Measurements from ENCODE around the gene ADCK1.
"Not testable (repeated sequence)": the region's sequence is repeated elsewhere in the genome, so short reads cannot be mapped to it uniquely, and the experiment has no call there.

Gene ADCK1

GRCh38 chr14:77955816-77956484, 156.0 kb downstream of the ADCK1 start:
- DNase-seq = peak; percentile 75

GRCh38 chr14:77959686-77960085, 159.8 kb downstream of the ADCK1 start:
- DNase-seq = not testable (repeated sequence)

- DNase-seq = no peak
Observed at GRCh38 chr14:77961847-77962580, 162.1 kb downstream of the ADCK1 start.

GRCh38 chr14:77962731-77963520, 163.0 kb downstream of the ADCK1 start:
- no peak for DNase-seq

GRCh38 chr14:77964586-77964985, 164.7 kb downstream of the ADCK1 start:
- DNase-seq = no peak

GRCh38 chr14:77965050-77965449, 165.1 kb downstream of the ADCK1 start:
- no peak for DNase-seq

GRCh38 chr14:77965919-77966435, 166.1 kb downstream of the ADCK1 start:
- peak; percentile 7 for DNase-seq

GRCh38 chr14:77967110-77967509, 167.2 kb downstream of the ADCK1 start:
- no peak for DNase-seq

GRCh38 chr14:77970646-77971045, 170.7 kb downstream of the ADCK1 start:
- no peak for DNase-seq

GRCh38 chr14:77973246-77973645, 173.3 kb downstream of the ADCK1 start:
- DNase-seq = no peak

GRCh38 chr14:77976591-77976990, 176.7 kb downstream of the ADCK1 start:
- DNase-seq = no peak

- DNase-seq = no peak
Observed at GRCh38 chr14:77979171-77979570, 179.3 kb downstream of the ADCK1 start.

GRCh38 chr14:77979666-77980351, 179.9 kb downstream of the ADCK1 start:
- DNase-seq = no peak

GRCh38 chr14:77980475-77981321, 180.8 kb downstream of the ADCK1 start:
- no peak for DNase-seq
